ENCODE measurements around the gene PRRC2B.

DNA sequence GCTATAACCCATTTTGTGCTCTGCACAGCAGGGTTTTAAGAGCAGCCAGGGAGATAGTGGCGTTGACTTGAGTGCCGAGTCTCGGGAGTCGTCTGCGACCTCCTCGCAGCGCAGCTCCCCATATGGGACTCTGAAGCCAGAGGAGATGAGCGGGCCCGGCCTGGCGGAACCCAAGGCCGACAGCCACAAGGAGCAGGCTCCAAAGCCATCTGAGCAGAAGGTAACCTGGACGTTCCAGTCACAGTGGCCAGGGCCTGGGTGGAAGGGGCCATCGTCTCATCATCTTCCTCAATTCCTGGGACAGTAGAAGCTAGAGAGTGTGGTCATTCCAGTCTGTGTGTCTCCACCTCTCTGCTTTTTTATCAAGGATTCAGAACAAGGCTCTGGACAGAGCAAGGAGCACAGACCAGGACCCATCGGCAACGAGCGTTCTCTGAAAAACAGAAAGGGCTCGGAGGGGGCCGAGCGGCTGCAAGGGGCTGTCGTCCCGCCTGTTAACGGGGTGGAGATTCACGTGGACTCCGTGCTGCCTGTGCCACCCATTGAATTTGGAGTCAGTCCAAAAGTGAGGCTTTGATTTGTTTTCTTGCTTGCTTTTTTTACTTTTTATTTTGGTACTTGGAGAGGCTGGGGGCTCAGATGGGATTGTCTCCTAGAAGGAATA is 88.6 kb downstream of the PRRC2B start:
- TF ChIP-seq, protein P1, sequence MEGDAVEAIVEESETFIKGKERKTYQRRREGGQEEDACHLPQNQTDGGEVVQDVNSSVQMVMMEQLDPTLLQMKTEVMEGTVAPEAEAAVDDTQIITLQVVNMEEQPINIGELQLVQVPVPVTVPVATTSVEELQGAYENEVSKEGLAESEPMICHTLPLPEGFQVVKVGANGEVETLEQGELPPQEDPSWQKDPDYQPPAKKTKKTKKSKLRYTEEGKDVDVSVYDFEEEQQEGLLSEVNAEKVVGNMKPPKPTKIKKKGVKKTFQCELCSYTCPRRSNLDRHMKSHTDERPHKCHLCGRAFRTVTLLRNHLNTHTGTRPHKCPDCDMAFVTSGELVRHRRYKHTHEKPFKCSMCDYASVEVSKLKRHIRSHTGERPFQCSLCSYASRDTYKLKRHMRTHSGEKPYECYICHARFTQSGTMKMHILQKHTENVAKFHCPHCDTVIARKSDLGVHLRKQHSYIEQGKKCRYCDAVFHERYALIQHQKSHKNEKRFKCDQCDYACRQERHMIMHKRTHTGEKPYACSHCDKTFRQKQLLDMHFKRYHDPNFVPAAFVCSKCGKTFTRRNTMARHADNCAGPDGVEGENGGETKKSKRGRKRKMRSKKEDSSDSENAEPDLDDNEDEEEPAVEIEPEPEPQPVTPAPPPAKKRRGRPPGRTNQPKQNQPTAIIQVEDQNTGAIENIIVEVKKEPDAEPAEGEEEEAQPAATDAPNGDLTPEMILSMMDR (IDR thresholded peaks at IDR 0.05), result no peak
- TF ChIP-seq POLR2A (IDR thresholded peaks at IDR 0.05) (no peak), EP300 (IDR thresholded peaks at IDR 0.05) (no peak)

All from ovary (tissue), 3 donors.